Measurements from ENCODE around the gene TSC22D4.
A peak's percentile ranks its signal among the peaks of the same experiment; 100 is the strongest.
"Not testable (repeated sequence)": the region's sequence is repeated elsewhere in the genome, so short reads cannot be mapped to it uniquely, and the experiment has no call there.

TSC22D4 gene

DNA sequence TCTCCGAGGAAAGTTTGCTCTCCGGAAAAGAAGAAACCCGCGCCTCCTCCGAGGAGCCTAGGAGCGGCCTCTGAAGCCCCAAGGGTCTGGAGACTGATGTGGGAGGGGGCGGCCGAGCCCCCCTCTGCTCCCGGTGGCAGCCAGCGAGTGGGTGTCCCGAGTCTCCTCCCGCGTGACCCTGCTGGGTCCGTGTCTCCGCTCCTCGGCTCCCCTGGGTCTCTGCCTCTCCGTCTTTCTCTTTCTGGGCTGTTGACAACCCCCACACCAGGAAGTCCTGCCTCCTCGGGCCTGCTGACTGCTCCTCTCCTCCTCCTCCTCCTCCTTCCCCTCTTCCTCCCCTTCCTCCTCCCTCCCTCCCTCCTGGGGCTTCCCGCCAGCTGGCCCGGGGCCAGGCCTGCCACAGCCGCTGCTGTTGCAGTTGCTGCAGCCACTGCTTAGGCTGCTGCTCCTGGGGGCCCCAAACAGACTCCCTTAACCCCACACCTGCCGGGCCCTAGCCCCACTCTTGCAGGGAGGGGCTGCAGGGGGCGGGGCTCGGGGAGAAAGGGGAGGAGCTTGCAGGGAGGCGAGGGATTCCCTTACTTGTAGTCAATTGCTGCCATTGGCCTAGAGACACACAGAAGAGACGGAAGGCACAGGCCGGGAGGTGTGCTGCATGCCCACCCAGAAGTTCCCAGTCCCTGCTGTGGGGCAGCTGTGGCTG, at the start of gene TSC22D4:
Gene TSC22D4, minus strand, starts transcription at position 257 of the 703 bp plus-strand sequence. CDS start 1,176 bp downstream, outside the sequence.
- peak within 1 kb of the TSS; percentile 98 for H3K4me3 Mint-ChIP-seq
- H3K4me1 Mint-ChIP-seq (ENCODE audit: low read depth): peaks cover 22% of the 10 kb centered on the region
- H3K27me3 Mint-ChIP-seq (ENCODE audit: low read depth): no peaks in the 10 kb centered on the region
- DNase-seq (ENCODE audit: low spot score): peak; percentile 83
- no peaks in the 10 kb centered on the region for H3K9me3 Mint-ChIP-seq
- H3K36me3 Mint-ChIP-seq (ENCODE audit: low read depth): peaks cover 22% of the 10 kb centered on the region
- peak within 1 kb of the TSS; percentile 94 for H3K27ac Mint-ChIP-seq

DNA sequence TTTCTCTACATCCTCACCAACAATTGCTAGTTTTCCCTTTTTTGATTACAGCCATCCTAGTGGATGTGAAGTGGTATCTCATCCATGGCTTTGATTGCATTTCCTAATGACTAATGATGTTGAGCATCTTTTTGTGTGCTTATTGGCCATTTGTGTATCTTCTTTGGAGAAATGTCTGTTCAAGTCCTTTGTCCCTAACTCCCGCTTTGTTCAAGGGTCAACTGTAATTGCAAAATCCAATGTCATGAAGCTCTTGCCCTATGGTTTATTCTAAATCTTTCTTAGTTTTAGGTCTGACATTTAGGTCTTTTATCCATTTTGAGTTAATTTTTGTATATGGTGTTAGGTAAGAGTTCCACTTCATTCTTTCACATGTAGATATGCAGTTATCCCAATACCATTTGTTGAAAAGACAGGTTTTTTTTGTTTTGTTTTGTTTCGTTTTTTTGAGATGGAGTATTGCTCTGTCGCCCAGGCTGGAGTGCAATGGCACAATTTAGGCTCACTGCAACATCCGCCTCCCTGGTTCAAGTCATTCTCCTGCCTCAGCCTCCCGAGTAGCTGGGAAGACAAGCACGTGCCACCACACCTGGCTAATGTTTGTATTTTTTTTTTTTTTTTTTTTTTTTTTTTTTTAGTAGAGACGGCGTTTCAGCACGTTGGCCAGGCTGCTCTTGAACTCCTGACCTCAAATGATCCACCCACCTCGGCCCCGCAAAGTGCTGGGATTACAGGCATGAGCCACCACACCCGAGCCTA, 49.3 kb upstream of the TSC22D4 start:
- H3K9me3 Mint-ChIP-seq; DNase-seq (ENCODE audit: low spot score); H3K4me1 Mint-ChIP-seq (ENCODE audit: low read depth); H3K4me3 Mint-ChIP-seq; H3K36me3 Mint-ChIP-seq (ENCODE audit: low read depth); H3K27ac Mint-ChIP-seq; H3K27me3 Mint-ChIP-seq (ENCODE audit: low read depth): not testable (repeated sequence)

DNA sequence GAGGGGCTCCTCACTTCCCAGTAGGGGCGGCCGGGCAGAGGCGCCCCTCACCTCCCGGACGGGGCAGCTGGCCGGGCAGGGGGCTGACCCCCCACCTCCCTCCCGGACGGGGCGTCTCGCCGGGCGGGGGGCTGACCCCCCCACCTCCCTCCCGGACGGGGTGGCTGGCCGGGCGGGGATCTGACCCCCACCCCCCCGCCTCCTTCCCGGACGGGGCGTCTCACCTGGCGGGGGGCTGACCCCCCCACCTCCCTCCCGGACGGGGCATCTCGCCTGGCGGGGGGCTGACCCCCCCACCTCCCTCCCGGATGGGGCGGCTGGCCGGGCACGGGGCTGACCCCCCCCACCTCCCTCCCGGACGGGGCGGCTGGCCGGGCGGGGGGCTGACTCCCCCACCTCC, 44.2 kb upstream of the TSC22D4 start:
- not testable (repeated sequence) for H3K27me3 Mint-ChIP-seq (ENCODE audit: low read depth); H3K4me1 Mint-ChIP-seq (ENCODE audit: low read depth); H3K4me3 Mint-ChIP-seq; H3K36me3 Mint-ChIP-seq (ENCODE audit: low read depth); DNase-seq (ENCODE audit: low spot score); H3K27ac Mint-ChIP-seq; H3K9me3 Mint-ChIP-seq

DNA sequence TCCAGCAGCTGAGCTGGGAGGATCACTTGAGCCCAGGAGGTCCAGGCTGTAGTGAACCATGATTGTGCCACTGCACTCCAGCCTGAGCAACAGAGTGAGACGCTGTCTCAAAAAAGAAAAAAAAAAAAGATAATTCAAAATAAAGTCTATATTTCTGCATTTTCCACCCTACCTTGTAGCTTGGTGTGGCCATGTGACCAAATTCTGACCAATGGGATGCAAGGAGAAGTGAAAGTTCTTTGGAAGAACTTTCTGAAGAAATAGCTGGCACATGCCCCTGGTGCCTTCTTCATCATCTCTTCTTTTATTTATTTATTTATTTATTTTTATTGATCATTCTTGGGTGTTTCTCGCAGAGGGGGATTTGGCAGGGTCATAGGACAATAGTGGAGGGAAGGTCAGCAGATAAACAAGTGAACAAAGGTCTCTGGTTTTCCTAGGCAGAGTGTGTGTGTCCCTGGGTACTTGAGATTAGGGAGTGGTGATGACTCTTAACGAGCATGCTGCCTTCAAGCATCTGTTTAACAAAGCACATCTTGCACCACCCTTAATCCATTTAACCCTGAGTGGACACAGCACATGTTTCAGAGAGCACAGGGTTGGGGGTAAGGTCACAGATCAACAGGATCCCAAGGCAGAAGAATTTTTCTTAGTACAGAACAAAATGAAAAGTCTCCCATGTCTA, 43.0 kb upstream of the TSC22D4 start:
- H3K27ac Mint-ChIP-seq, H3K9me3 Mint-ChIP-seq: not testable (repeated sequence)

DNA sequence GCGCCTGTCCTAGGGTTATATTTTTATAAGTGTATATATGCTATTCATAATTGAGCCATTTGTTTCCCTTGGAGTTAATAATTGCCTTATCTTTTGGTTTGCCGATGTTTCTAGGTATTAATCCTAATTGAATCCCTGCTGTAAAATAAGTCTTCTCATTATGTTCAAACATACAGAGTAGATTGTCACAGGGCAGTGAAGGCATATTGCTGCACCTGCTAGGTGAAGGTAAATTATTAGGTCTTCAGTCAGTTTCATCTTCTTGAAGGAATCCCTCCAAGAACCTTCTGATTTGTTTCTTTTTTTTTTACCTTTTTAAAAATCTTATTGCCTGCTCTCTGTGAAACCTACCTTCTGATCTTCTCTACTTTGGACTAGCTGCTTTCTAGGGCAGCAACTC, 42.1 kb upstream of the TSC22D4 start:
- Mint-ChIP-seq H3K4me1 (ENCODE audit: low read depth) (peaks cover 6% of the 10 kb centered on the region), H3K9me3 (no peaks in the 10 kb centered on the region), H3K4me3 (no peak overlapping the region), H3K36me3 (ENCODE audit: low read depth) (no peaks in the 10 kb centered on the region), H3K27ac (no peak overlapping the region), H3K27me3 (ENCODE audit: low read depth) (no peaks in the 10 kb centered on the region)
- no peak for DNase-seq (ENCODE audit: low spot score)

More for the DNA sequence above, 43.0 kb upstream of the TSC22D4 start:
- not testable (repeated sequence) for H3K36me3 Mint-ChIP-seq (ENCODE audit: low read depth); H3K27me3 Mint-ChIP-seq (ENCODE audit: low read depth); H3K4me1 Mint-ChIP-seq (ENCODE audit: low read depth); H3K4me3 Mint-ChIP-seq; DNase-seq (ENCODE audit: low spot score)

DNA sequence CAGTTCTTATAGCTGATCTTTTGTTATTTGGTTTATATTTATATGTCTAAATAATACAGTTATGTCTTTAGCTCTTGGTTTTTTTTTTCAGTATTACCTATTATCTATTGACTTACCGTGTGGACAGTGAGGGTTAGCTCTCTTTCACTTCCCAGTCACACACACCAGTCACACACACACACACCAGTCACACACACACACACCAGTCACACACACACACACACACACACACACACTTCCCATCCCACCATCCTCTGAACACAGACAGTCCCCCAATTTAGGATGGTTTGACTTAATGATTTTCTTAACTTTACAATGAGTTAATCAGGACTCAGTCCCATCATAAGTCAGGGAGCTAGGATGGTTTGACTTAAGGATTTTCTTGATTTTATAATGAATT, 41.1 kb upstream of the TSC22D4 start:
- no peaks in the 10 kb centered on the region for H3K9me3 Mint-ChIP-seq
- H3K4me3 Mint-ChIP-seq: no peak overlapping the region
- H3K27ac Mint-ChIP-seq: no peak overlapping the region
- no peaks in the 10 kb centered on the region for H3K27me3 Mint-ChIP-seq (ENCODE audit: low read depth)
- DNase-seq (ENCODE audit: low spot score): no peak
- H3K36me3 Mint-ChIP-seq (ENCODE audit: low read depth): no peaks in the 10 kb centered on the region
- H3K4me1 Mint-ChIP-seq (ENCODE audit: low read depth): peaks cover 13% of the 10 kb centered on the region

DNA sequence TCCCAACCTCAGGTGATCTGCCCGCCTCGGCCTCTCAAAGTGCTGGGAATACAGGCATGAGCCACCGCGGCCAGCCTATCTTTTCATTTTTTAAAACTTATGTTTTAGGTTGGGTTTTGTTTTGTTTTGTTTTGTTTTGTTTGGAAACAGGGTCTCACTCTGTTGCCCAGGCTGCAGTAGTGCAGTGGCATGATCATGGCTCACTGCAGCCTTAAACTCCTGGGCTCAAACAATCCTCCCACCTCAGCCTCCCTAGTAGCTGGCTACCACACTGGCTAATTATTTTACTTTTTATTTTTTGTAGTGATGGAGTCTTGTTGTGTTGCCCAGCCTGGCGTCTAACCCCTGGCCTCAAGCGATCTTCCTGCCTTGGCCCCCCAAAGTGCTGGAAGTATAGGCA, 40.6 kb upstream of the TSC22D4 start:
- Mint-ChIP-seq H3K9me3 (no peaks in the 10 kb centered on the region), H3K27ac (no peak overlapping the region), H3K36me3 (ENCODE audit: low read depth) (no peaks in the 10 kb centered on the region), H3K27me3 (ENCODE audit: low read depth) (no peaks in the 10 kb centered on the region), H3K4me1 (ENCODE audit: low read depth) (peaks cover 16% of the 10 kb centered on the region), H3K4me3 (no peak overlapping the region)
- DNase-seq (ENCODE audit: low spot score): no peak

DNA sequence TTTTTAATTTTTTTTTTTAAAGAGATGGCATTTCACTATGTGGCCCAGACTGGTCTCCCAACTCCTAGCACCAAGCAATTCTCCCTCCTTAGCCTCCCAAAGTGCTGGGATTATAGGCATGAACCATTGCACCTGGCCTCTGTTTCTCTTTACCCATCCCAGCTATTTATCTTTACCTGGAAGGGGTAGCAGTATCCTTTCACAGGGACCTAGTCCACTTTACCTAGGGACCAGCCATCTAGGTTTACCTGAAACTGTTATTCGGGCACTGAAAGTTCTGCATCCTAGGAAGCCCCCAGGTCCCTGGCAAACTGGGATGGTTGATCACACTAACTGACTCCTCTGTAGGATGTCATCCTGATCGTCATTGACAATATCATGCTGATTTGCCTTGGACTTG, 38.3 kb upstream of the TSC22D4 start:
- Mint-ChIP-seq H3K27ac (no peak overlapping the region), H3K36me3 (ENCODE audit: low read depth) (no peaks in the 10 kb centered on the region), H3K9me3 (no peaks in the 10 kb centered on the region), H3K4me1 (ENCODE audit: low read depth) (peaks cover 19% of the 10 kb centered on the region), H3K27me3 (ENCODE audit: low read depth) (no peaks in the 10 kb centered on the region), H3K4me3 (no peak overlapping the region)
- DNase-seq (ENCODE audit: low spot score): no peak

DNA sequence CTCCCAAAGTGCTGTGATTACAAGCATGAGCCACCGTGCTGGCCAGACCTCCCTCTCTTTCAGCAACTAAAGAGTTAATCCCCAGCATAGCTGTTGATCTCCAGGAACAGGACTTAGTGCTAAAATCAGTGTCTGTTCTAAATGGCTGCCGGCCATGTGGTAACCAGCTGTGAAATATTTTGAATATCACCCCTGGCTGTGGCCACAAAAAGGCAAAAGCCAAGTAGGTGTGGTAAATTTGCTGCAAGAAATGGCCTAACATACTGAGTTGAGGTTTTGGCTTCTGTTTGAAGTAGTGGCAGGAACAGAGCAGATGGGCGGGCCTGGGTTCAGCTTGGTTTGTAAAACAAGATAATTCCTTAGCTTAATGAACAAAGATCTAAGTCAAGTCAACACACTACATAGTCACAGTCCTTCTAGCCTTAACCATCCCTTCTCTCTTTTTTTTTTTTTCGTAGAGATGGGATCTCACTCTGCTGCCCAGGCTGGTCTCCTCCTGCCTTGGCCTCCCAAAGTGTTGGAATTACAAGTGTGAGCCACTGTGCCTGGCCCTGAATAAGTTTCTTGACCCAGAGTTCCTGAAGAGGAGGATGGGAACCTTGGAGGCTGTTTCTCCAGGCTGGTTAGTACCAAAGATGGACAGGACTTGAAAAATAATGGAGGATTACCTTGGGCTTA, 37.3 kb upstream of the TSC22D4 start:
- Mint-ChIP-seq H3K27me3 (ENCODE audit: low read depth) (no peaks in the 10 kb centered on the region), H3K4me1 (ENCODE audit: low read depth) (peaks cover 19% of the 10 kb centered on the region), H3K36me3 (ENCODE audit: low read depth) (no peaks in the 10 kb centered on the region), H3K27ac (peak overlapping the region; percentile 27), H3K9me3 (no peaks in the 10 kb centered on the region), H3K4me3 (peak overlapping the region; percentile 41)
- DNase-seq (ENCODE audit: low spot score): no peak

DNA sequence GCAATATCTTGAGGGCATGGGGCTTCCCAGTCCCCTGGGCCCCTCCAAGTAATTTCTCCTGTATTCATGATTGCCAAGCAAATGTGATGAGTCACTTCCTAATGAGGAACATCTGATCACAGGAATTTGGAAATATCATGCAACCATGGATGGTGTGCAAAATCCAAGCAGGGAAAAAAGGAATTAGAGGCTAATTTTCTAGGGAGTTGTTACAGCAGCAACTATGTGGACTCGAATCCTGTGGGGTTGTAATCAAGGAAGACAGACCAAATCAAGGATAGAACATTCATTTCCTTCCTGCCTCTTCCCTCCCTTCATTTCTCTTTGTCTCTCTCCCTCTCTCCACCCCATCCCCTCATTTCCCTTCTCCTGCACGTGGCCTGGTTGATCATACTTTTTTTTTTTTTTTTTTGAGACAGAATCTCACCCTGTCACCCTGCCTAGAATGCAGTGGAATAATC, 36.1 kb upstream of the TSC22D4 start:
- no peaks in the 10 kb centered on the region for H3K9me3 Mint-ChIP-seq
- no peak overlapping the region for H3K4me3 Mint-ChIP-seq
- no peaks in the 10 kb centered on the region for H3K27me3 Mint-ChIP-seq (ENCODE audit: low read depth)
- H3K36me3 Mint-ChIP-seq (ENCODE audit: low read depth): no peaks in the 10 kb centered on the region
- H3K27ac Mint-ChIP-seq: no peak overlapping the region
- no peak for DNase-seq (ENCODE audit: low spot score)
- peaks cover 19% of the 10 kb centered on the region for H3K4me1 Mint-ChIP-seq (ENCODE audit: low read depth)

DNA sequence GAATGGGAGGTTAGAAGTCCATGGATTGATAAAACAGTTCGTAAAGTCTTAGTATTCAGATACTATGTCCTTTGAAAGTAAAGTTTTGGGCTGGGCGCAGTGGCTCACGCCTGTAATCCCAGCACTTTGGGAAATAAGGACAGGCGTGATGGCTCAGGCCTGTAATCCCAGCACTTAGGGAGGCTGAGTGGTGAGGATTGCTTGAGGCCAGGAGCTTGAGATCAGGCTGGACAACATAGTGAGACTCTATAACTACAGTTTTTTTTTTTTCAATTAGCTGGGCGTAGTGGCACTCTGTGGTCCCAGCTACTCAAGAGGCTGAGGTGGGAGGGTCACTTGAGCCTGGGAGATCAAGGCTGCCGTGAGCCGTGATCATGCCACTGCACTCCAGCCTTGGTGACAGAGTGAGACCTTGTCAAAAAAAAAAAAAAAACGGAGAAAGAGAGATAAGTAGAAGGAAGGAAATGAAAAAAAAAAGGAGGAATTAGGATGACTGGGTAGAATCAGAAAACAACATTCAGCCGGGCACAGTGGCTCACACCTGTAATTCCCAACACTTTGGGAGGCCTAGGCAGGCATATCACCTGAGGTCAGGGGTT, 34.3 kb upstream of the TSC22D4 start:
- Mint-ChIP-seq H3K27ac (no peak overlapping the region), H3K4me1 (ENCODE audit: low read depth) (peaks cover 19% of the 10 kb centered on the region), H3K4me3 (no peak overlapping the region), H3K27me3 (ENCODE audit: low read depth) (no peaks in the 10 kb centered on the region), H3K36me3 (ENCODE audit: low read depth) (no peaks in the 10 kb centered on the region), H3K9me3 (no peaks in the 10 kb centered on the region)
- no peak for DNase-seq (ENCODE audit: low spot score)

DNA sequence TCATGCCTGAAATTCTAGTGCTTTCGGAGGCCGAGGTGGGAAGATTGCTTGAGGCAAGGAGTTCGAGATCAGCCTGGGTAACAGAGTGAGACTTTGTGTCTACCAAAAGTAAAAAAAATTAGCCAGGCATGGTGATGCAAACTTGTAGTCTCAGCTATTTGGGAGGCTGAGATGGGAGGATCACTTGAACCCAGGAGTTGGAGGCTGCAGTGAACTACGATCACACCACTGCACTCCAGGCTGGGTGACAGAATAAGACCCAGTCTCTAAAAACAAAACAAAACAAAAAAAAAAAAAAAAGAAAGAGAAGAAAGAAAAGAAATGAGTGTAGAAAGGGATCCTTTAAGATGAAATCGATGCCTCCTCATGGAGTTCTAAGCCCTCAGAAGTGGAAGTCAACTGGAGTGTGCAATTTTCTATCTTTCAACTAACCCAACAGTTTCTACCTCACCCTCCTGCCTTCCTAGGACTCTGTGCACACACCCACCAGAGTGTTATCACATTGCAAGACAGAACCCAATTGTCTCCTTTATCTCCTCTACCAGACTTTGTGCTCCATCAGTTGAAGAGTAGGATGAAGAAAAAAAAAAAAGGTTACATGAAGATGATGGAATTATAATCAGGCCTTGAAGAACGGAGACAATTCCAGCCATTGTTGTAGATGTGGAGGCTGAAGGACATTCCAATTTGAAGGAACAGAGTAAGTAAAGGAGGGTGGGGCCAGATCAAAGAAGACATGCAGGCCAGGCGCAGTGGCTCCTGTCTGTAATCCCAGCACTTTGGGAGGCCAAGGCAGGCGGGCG, 31.6 kb upstream of the TSC22D4 start:
- Mint-ChIP-seq H3K27ac (no peak overlapping the region), H3K36me3 (ENCODE audit: low read depth) (no peaks in the 10 kb centered on the region), H3K9me3 (no peaks in the 10 kb centered on the region), H3K27me3 (ENCODE audit: low read depth) (no peaks in the 10 kb centered on the region), H3K4me3 (no peak overlapping the region), H3K4me1 (ENCODE audit: low read depth) (peaks cover 9% of the 10 kb centered on the region)
- no peak for DNase-seq (ENCODE audit: low spot score)

DNA sequence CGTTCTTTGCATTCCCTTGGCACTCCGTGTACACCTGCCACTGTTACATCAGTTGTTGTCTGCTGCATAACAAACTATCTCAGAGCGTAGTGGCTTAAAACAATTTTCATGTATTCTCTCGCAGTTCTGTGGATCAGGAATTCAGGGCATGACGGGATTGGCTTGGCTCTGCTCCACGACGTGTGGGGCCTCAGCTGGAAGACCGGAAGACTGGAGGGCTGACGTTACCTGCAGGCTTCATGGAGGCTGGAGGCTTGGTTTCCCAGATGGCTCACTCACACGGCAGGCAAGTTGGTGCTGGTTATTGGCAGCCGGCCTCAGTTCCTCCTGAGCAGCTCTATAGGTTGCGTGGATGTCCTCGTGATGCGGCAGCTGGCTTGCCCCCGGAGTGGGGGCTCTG, 30.2 kb upstream of the TSC22D4 start:
- DNase-seq (ENCODE audit: low spot score): no peak
- no peak overlapping the region for H3K27ac Mint-ChIP-seq
- no peaks in the 10 kb centered on the region for H3K27me3 Mint-ChIP-seq (ENCODE audit: low read depth)
- peaks cover 3% of the 10 kb centered on the region for H3K4me1 Mint-ChIP-seq (ENCODE audit: low read depth)
- H3K36me3 Mint-ChIP-seq (ENCODE audit: low read depth): no peaks in the 10 kb centered on the region
- H3K4me3 Mint-ChIP-seq: no peak overlapping the region
- H3K9me3 Mint-ChIP-seq: no peaks in the 10 kb centered on the region
